H9 (cell line): ENCODE measurements around the gene STK31. TPM values are rescaled to one million over a fixed set of nuclear protein-coding genes. Genes with fewer than 3 reads are reported as not detected.

Experiments used
- DNase-seq: peaks from one replicate; pipeline ENCODE4 v3.0.0-alpha.2; 2017
- H2AFZ ChIP-seq: one replicate; pipeline ENCODE4 v1.6.1; 2013; ENCODE audit warnings: mild to moderate bottlenecking, low read length, control low read depth, moderate library complexity
- H2AK5ac ChIP-seq: 2 replicates; pipeline ENCODE4 v1.6.1; 2013; ENCODE audit warnings: low read length, control low read depth, mixed read lengths; ENCODE audit not compliant: insufficient read length
- H2BK120ac ChIP-seq: one replicate; pipeline ENCODE4 v1.6.1; 2013; ENCODE audit warnings: low read depth, mild to moderate bottlenecking, low read length, control low read depth, inconsistent platforms; ENCODE audit not compliant: poor library complexity, severe bottlenecking
- H2BK12ac ChIP-seq: 2 replicates; pipeline ENCODE4 v1.6.1; 2013; ENCODE audit warnings: low read length, control low read depth, mixed read lengths, low read depth; ENCODE audit not compliant: insufficient read length
- H2BK15ac ChIP-seq: 2 replicates; pipeline ENCODE4 v1.6.1; 2013; ENCODE audit warnings: low read depth, low read length, control low read depth
- H2BK20ac ChIP-seq: one replicate; pipeline ENCODE4 v1.6.1; 2013; ENCODE audit warnings: low read depth, mild to moderate bottlenecking, low read length, control low read depth, inconsistent platforms; ENCODE audit not compliant: poor library complexity, severe bottlenecking
- H2BK5ac ChIP-seq: 2 replicates; pipeline ENCODE4 v1.6.1; 2013; ENCODE audit warnings: low read length, control low read depth, mixed read lengths; ENCODE audit not compliant: insufficient read length
- H3K14ac ChIP-seq: 2 replicates; pipeline ENCODE4 v1.6.1; 2013; ENCODE audit warnings: low read length, control low read depth; ENCODE audit not compliant: insufficient read depth
- H3K18ac ChIP-seq: 2 replicates; pipeline ENCODE4 v1.6.1; 2013; ENCODE audit warnings: low read depth, mild to moderate bottlenecking, mixed read lengths, low read length, control low read depth; ENCODE audit not compliant: insufficient read length
- H3K23ac ChIP-seq: 2 replicates; pipeline ENCODE4 v1.6.1; 2013; ENCODE audit warnings: low read length, control low read depth, mixed read lengths, low read depth; ENCODE audit not compliant: insufficient read length
- H3K23me2 ChIP-seq: 2 replicates; pipeline ENCODE4 v1.6.1; 2013; ENCODE audit warnings: low read depth, mild to moderate bottlenecking, mixed read lengths, low read length, control low read depth; ENCODE audit not compliant: insufficient read length, poor library complexity, severe bottlenecking
- H3K27ac ChIP-seq: 2 replicates; pipeline ENCODE4 v1.5.1; 2013; ENCODE audit warnings: low read length, control low read depth, mixed read lengths, low read depth; ENCODE audit not compliant: insufficient read length
- H3K27me3 ChIP-seq: 2 replicates; pipeline ENCODE4 v1.6.1; 2013; ENCODE audit warnings: low read length, control low read depth, inconsistent platforms; ENCODE audit not compliant: insufficient read depth
- H3K4ac ChIP-seq: 2 replicates; pipeline ENCODE4 v1.6.1; 2013; ENCODE audit warnings: low read depth, mild to moderate bottlenecking, control low read depth, inconsistent platforms, low read length, moderate library complexity
- H3K4me1 ChIP-seq: 2 replicates; pipeline ENCODE4 v1.6.1; 2013; ENCODE audit warnings: low read length, control low read depth, inconsistent platforms; ENCODE audit not compliant: insufficient read depth
- H3K4me2 ChIP-seq: 2 replicates; pipeline ENCODE4 v1.6.1; 2013; ENCODE audit warnings: low read length, control low read depth, mixed read lengths; ENCODE audit not compliant: insufficient read length, insufficient read depth
- H3K56ac ChIP-seq: 2 replicates; pipeline ENCODE4 v1.6.1; 2013; ENCODE audit warnings: low read depth, mild to moderate bottlenecking, mixed read lengths, low read length, control low read depth; ENCODE audit not compliant: insufficient read length
- H3K79me1 ChIP-seq: 2 replicates; pipeline ENCODE4 v1.6.1; 2013; ENCODE audit warnings: low read depth, mild to moderate bottlenecking, moderate library complexity, low read length, control low read depth, inconsistent platforms; ENCODE audit not compliant: insufficient read depth, poor library complexity, severe bottlenecking
- H3K79me2 ChIP-seq: 2 replicates; pipeline ENCODE4 v1.6.1; 2013; ENCODE audit warnings: low read length, control low read depth, inconsistent platforms; ENCODE audit not compliant: insufficient read depth
- H3K9ac ChIP-seq: 2 replicates; pipeline ENCODE4 v1.6.1; 2013; ENCODE audit warnings: low read length, control low read depth, mixed read lengths; ENCODE audit not compliant: insufficient read length; ENCODE audit errors: extremely low read depth
- H3K9me3 ChIP-seq: one replicate; pipeline ENCODE4 v1.6.1; 2013; ENCODE audit warnings: low read depth, low read length, inconsistent platforms; ENCODE audit not compliant: control insufficient read depth
- H3T11ph ChIP-seq: one replicate; pipeline ENCODE4 v1.6.1; 2013; ENCODE audit warnings: mild to moderate bottlenecking, low read length, control low read depth, inconsistent platforms
- H4K20me1 ChIP-seq: one replicate; pipeline ENCODE4 v1.6.1; 2013; ENCODE audit not compliant: control insufficient read depth, insufficient read length, insufficient read depth
- H4K5ac ChIP-seq: 2 replicates; pipeline ENCODE4 v1.6.1; 2013; ENCODE audit warnings: low read depth, mild to moderate bottlenecking, mixed read lengths, low read length, control low read depth; ENCODE audit not compliant: insufficient read length
- H4K8ac ChIP-seq: replicated peaks from 2 replicates; pipeline ENCODE4 v1.6.1; 2013; ENCODE audit warnings: low read length, control low read depth, mixed read lengths, low read depth; ENCODE audit not compliant: insufficient read length
- H4K91ac ChIP-seq: 2 replicates; pipeline ENCODE4 v1.6.1; 2013; ENCODE audit warnings: low read depth, mild to moderate bottlenecking, moderate library complexity, mixed read lengths, low read length, control low read depth; ENCODE audit not compliant: insufficient read length
- H3K27ac Mint-ChIP-seq, 3 experiments: 2 replicates in 2 of 3; 3 replicates in 1 of 3; pipeline ENCODE4 v1.8.0; 2020 to 2021; ENCODE audit warnings: mixed read lengths in 3 of 3, mild to moderate bottlenecking in 1 of 3, moderate library complexity in 1 of 3
- H3K27me3 Mint-ChIP-seq: 2 replicates; pipeline ENCODE4 v1.8.0; 2021; ENCODE audit warnings: low read depth, mild to moderate bottlenecking, moderate library complexity, mixed read lengths
- H3K36me3 Mint-ChIP-seq, 3 experiments: 2 replicates in 2 of 3; 3 replicates in 1 of 3; pipeline ENCODE4 v1.8.0; 2020 to 2021; ENCODE audit warnings: low read depth in 3 of 3, mixed read lengths in 3 of 3; ENCODE audit not compliant: insufficient read depth in 1 of 3
- H3K4me1 Mint-ChIP-seq, 2 experiments: 2 replicates each; pipeline ENCODE4 v1.8.0; 2020; ENCODE audit warnings: mixed read lengths in 2 of 2
- H3K4me3 Mint-ChIP-seq, 2 experiments: 2 replicates in 1 of 2; 3 replicates in 1 of 2; pipeline ENCODE4 v1.8.0; 2020 to 2021; ENCODE audit warnings: mild to moderate bottlenecking in 2 of 2, mixed read lengths in 2 of 2, moderate library complexity in 1 of 2
- H3K9me3 Mint-ChIP-seq, 2 experiments: 2 replicates in 1 of 2; 3 replicates in 1 of 2; pipeline ENCODE4 v1.8.0; 2020; ENCODE audit warnings: mild to moderate bottlenecking in 2 of 2, mixed read lengths in 2 of 2, moderate library complexity in 1 of 2
- WGBS: extraction: QIAGEN DNeasy Blood & Tissue Kit; methylation state at CpG from one replicate; pipeline ENCODE4 v1.1.7; 2013; ENCODE audit warnings: missing lambda C conversion rate, low lambda C conversion rate, mixed read lengths; ENCODE audit not compliant: insufficient read length; ENCODE audit errors: extremely low coverage; 5-methylcytosine and 5-hydroxymethylcytosine counted together
- total RNA-seq: library from RNA; stranded (reverse); gene quantifications from 2 replicates; pipeline ENCODE4 v1.2.1, GENCODE V29; 2021
- TF ChIP-seq, protein P1 (sequence below): fragments of 200-600 bp; sonication (generic); conservative IDR thresholded peaks from 3 replicates; pipeline ENCODE4 v1.8.0; 2021; ENCODE audit warnings: antibody characterized with exemption, mild to moderate bottlenecking

Gene STK31
- total RNA-seq, 1 experiment from 2014 or later: 0.24 TPM

DNA sequence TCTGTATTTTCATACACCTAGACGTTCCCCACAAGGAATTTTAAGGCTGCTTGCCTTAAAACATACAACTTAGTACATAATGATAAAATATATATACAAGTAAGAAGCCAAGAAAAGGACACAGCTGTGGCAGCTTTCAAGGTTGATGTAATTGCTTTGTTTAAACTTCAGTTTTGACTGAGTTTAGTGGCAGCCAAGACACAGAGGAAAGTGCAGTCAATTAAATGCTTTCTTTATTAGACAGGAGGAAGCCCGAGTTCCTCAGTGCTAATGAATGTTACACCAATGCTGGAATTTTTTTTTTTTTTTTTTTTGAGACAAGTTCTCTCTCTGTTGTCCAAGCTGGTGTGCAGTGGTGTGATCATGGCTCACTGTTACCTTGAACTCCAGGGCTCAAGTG, 11.2 kb upstream of the STK31 start:
- no peak overlapping the region for H2AFZ ChIP-seq

More for the DNA sequence above, 11.2 kb upstream of the STK31 start:
- H3K56ac ChIP-seq: no peak overlapping the region
- peaks cover 0 to 2% of the 10 kb centered on the region in 2 experiments; a peak in 1 of 4 replicates for H3K4me1 Mint-ChIP-seq
- H3K18ac ChIP-seq: no peak overlapping the region
- H3K14ac ChIP-seq: no peak overlapping the region
- no peaks in the 10 kb centered on the region for H4K20me1 ChIP-seq
- H2BK15ac ChIP-seq: no peak overlapping the region
- no peak overlapping the region for H3K4me2 ChIP-seq
- no peaks in the 10 kb centered on the region for H3K27me3 ChIP-seq
- no peak overlapping the region for H3K27ac Mint-ChIP-seq
- H3K4ac ChIP-seq: no peak overlapping the region
- no peaks in the 10 kb centered on the region for H3K79me1 ChIP-seq
- no peak for DNase-seq
- no peak overlapping the region for H2BK20ac ChIP-seq
- no peak overlapping the region for H2AK5ac ChIP-seq
- no peak overlapping the region for H4K91ac ChIP-seq
- H3T11ph ChIP-seq: no peak overlapping the region
- H2BK120ac ChIP-seq: no peak overlapping the region
- no peak overlapping the region for H4K8ac ChIP-seq
- H2BK12ac ChIP-seq: no peak overlapping the region
- no peaks in the 10 kb centered on the region for H3K4me1 ChIP-seq
- H4K5ac ChIP-seq: no peak overlapping the region
- no peak overlapping the region for H2BK5ac ChIP-seq
- H3K9me3 Mint-ChIP-seq: peaks cover 0 to 2% of the 10 kb centered on the region in 2 experiments; a peak in 1 of 5 replicates
- H3K23me2 ChIP-seq: no peaks in the 10 kb centered on the region
- WGBS: no CpG with 5 or more reads among the region's 2 CpGs
- peaks cover 24 to 31% (median 31%) of the 10 kb centered on the region in 3 experiments; a peak in 6 of 7 replicates for H3K36me3 Mint-ChIP-seq
- no peaks in the 10 kb centered on the region for H3K27me3 Mint-ChIP-seq
- no peak overlapping the region for H3K4me3 Mint-ChIP-seq
- H3K27ac ChIP-seq: no peak overlapping the region
- no peaks in the 10 kb centered on the region for H3K9me3 ChIP-seq
- TF ChIP-seq, protein P1, sequence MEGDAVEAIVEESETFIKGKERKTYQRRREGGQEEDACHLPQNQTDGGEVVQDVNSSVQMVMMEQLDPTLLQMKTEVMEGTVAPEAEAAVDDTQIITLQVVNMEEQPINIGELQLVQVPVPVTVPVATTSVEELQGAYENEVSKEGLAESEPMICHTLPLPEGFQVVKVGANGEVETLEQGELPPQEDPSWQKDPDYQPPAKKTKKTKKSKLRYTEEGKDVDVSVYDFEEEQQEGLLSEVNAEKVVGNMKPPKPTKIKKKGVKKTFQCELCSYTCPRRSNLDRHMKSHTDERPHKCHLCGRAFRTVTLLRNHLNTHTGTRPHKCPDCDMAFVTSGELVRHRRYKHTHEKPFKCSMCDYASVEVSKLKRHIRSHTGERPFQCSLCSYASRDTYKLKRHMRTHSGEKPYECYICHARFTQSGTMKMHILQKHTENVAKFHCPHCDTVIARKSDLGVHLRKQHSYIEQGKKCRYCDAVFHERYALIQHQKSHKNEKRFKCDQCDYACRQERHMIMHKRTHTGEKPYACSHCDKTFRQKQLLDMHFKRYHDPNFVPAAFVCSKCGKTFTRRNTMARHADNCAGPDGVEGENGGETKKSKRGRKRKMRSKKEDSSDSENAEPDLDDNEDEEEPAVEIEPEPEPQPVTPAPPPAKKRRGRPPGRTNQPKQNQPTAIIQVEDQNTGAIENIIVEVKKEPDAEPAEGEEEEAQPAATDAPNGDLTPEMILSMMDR: no peak
- H3K23ac ChIP-seq: no peak overlapping the region
- H3K79me2 ChIP-seq: no peaks in the 10 kb centered on the region
- no peak overlapping the region for H3K9ac ChIP-seq
